Hypothalamus (tissue), 51 donors: Measurements from ENCODE around the gene GRK4.

Source experiments
- DNase-seq, 51 donors: peaks; one replicate each; lab custom pipeline; 2025; lab: John Stamatoyannopoulos, UW

GRK4 gene

GRCh38 chr4:3054169-3054759 is 90.9 kb downstream of the GRK4 start:
- no peak for DNase-seq

- no peak for DNase-seq
Observed at GRCh38 chr4:3059943-3060342, 96.6 kb downstream of the GRK4 start.

- DNase-seq = no peak
Observed at GRCh38 chr4:3060946-3061345, 97.6 kb downstream of the GRK4 start.

- DNase-seq = no peak
Observed at GRCh38 chr4:3062471-3062870, 99.1 kb downstream of the GRK4 start.

GRCh38 chr4:3065551-3065950 is 102.2 kb downstream of the GRK4 start:
- DNase-seq = no peak

- DNase-seq = no peak
Observed at GRCh38 chr4:3066836-3067400, 103.5 kb downstream of the GRK4 start.

GRCh38 chr4:3067473-3068001 is 104.2 kb downstream of the GRK4 start:
- no peak for DNase-seq

- no peak for DNase-seq
Observed at GRCh38 chr4:3069661-3070199, 106.4 kb downstream of the GRK4 start.

GRCh38 chr4:3070709-3071500 is 107.5 kb downstream of the GRK4 start:
- DNase-seq = no peak

- DNase-seq = no peak
Observed at GRCh38 chr4:3071811-3072210, 108.4 kb downstream of the GRK4 start.

- DNase-seq = peak in 4 of 51 donors; percentile 23 to 61 (median 38)
Observed at GRCh38 chr4:3073158-3074077, 110.0 kb downstream of the GRK4 start.

- DNase-seq = peak; percentile 73 to 100 (median 98)
Observed at GRCh38 chr4:3074078-3074845, 110.9 kb downstream of the GRK4 start, which contains the start of the genes HTT and HTT-AS. Gene HTT, plus strand, starts transcription at chr4:3074681. Its CDS starts 145 bp downstream, at chr4:3074826. Gene HTT-AS, minus strand, starts transcription at chr4:3074538.

GRCh38 chr4:3074846-3075651 is 111.7 kb downstream of the GRK4 start:
- peak in 22 of 51 donors; percentile 9 to 65 (median 34) for DNase-seq

- no peak for DNase-seq
Observed at GRCh38 chr4:3075652-3075981, 112.2 kb downstream of the GRK4 start.

- DNase-seq = no peak
Observed at GRCh38 chr4:3077796-3078195, 114.4 kb downstream of the GRK4 start.

- DNase-seq = no peak
Observed at GRCh38 chr4:3079694-3080123, 116.3 kb downstream of the GRK4 start.

- DNase-seq = no peak
Observed at GRCh38 chr4:3082925-3083515, 119.6 kb downstream of the GRK4 start.

GRCh38 chr4:3083732-3084131 is 120.4 kb downstream of the GRK4 start:
- DNase-seq = no peak
